Cerebellar cortex (tissue), 1 donor: Measurements from ENCODE around the gene HDAC5.
"Not testable (repeated sequence)": the region's sequence is repeated elsewhere in the genome, so short reads cannot be mapped to it uniquely, and the experiment has no call there.

Experiments
- DNase-seq: peaks from one replicate; pipeline ENCODE4 v3.0.0-alpha.2; 2015; ENCODE audit warnings: low spot score

HDAC5 gene

DNA sequence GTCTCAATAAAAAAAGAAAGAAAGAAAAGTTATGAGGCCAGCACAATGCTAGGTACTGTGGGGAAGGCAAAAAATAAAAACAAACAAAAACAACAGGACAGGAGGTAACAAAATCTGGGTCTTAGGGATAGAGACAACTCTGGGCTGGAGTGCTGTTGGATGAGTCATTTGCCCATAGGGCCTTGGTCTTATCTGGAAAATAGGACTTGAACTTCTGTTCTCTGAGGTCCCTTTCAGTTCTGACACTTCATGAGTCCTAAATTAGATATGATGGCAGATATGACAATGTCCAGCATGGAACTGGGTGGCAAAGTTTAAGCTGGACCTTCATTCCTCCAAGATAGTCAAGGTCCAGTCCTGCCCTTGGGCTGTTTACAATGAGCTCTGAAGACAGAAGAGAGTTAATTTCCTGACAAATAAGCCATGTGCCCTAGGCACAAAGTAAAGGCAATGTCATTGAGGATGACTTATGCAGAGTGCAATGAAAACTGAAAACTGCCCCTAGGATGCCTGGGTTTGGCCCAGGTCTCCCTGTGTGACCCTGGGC lies 8.9 kb upstream of the HDAC5 start:
- DNase-seq, result no peak

DNA sequence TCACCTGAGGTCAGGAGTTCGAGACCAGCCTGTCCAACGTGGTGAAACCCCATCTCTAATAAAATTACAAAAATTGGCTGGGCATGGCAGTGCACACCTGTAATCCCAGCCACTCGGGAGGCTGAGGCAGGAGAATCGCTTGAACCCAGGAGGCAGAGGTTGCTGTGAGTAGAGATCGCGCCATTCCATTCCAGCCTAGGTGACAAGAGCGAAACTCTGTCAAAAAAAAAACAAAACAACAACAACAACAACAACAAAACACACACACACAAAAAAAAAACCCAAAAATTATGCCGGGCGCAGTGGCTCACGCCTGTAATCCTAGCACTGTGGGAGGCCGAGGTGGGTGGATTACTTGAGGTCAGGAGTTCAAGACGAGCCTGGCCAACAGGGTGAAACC lies 7.9 kb upstream of the HDAC5 start:
- not testable (repeated sequence) for DNase-seq

DNA sequence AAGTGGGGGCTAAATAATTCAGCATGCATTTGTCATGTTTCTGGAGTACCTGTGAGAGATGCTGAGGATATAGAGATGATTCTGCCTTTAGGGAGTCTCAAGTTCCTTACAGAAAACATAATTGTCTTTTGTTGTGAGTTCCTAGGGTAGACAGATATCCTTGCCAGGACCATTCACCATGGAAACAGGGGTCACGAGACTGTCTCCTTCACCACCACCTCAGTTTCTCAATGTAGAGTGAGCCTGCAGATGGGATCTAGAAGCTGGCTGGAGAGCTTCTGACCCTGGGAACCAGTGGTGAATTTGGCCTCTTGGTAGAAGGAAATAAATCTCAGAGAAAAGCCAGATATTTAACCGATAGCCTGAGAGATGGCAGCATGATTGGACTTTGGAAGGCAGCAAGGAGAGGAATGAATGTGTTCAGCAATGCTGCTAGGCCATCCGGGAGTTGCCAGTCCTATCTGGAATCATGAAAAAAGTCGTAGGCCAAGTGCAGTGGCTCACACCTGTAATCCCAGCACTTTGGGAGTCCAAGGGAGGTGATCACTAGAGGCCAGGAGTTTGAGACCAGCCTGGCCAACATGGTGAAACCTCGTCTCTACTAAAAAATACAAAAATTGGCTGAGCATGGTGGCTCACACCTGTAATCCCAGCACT lies 7.4 kb upstream of the HDAC5 start:
- DNase-seq, result no peak

DNA sequence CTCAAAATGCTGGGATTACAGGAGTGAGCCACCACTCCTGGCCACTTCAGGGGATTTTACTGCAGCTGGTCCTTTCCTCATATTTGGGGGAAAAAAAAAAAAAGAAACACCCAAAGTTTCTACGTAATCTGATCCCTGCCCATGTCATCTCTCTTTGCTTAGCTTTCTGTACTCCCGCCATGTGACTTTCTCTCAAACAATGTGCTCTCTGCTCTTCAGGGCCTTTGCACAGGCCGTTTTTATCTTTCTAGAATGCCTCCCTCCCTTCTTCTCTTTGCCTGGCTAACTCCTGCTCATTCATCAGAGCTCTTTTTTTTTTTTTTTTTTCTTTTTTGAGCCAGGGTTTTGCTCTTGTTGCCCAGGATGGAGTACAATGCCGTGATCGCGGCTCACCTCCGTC lies 4.9 kb upstream of the HDAC5 start:
- no peak for DNase-seq

DNA sequence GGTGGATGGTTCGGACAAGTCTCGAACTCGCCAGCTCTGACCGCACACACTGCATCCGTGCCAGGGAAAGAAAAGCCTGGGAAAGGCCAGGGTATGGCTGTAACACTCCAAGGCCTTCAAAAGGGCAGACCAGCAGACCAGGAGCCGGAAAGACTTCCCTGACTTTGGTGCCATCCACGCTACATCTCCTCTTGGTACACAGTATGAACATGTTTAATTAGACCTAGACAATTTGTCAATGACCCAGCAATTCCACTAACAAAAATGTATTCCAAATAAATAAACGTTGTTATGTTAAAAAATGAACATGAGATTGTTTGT lies 637 bp upstream of the HDAC5 start:
- DNase-seq, result no peak

DNA sequence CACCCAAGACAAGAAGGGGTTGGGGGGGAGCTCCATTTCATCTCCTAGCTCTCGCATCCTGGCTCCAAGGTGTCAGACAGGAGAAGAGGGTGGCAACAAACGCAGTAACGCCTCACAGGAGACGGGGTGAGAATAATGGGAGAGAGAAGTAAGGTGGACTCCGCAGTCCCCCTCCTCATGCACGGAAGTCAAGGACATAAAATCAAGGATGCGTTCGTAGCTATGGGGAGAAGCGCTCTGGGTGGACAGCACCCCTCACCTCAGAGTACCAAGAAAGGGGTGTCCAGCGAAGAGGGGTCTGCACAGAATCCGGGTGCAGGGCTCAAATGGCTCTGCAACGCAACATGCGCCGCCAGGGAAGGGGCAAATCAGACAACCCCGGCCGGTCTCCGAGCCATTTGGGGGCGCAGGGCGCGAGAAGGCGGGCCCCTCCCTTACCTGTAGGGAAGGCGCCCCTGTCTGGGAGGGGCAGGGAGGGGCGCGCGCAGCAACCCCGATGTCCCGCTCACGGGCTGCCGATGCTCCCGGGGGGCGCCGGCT lies 555 bp downstream of the HDAC5 start:
- DNase-seq, result no peak

DNA sequence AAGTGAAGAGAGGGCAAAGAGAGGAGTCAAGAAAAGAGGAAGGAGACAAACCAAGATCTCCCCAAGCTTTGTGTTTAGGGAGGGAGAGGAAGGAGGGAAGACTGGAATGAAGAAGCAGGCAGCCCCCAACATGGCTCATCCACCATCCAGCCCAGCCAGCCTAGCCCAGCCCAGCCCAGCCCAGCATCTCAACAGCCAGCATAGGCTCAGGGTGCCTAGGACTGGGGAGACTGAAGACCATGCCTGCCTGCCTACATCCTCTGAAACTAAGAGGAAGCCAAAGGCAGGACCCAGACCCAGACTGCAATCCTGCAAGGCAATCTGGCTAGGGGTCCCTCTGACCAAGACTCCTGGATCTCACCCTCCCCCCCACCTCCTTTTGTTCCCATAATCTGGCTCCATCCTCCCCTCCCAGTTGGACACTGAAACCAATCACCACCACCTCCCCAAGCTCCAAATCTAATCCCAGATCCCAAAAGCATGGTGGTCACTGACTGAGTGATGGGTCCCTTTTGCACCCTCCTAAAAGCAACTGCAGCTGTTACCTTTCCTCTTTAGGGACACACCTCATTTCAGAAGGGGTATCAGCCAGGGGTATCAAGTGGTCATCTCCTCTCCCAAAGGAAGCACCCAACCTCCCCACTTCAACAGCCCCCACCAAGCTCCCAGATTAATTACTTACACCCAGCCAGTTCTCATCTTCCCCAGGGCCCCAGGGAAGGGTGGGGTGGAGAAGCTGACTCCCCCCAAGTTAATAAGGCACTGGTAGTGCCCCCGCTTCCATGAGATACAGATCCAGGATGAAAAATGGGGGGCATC lies 1.2 kb downstream of the HDAC5 start:
- no peak for DNase-seq

DNA sequence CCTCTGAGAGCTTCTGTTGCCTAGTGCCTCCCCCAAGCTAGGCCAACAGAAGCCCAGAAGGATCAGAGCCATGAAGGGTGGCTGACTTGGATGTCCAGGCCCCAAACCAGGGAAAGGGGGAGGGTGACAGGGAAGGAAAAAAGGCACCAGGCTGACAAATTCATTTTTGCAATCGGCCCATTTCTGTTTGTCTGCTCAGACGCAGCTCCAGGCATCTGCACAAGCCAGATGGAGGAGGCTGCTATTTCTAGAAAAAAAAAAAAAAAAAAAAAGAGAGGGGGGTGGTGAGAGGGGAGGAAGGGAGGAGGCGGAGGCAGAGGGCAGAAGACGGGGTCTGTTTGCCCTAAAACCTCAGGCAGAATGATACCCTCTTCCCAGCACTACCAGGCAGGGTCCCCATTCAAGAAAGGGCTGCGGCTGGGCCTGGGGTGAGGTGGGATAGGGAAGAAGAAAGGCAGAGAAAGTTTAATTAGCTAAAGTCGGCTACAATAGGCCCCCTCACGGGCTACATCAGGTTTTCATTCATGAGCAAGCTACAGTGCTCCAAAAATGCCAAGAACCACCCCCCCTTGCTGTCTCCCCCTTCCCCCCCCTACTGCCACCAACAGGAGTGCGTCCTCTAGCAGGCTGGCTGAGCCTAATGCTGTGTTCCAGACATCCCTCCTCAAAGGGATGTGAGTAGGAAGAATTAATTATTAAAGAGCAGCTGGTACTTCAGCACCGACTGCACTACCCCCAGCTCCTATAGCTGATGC lies 2.4 kb downstream of the HDAC5 start:
- no peak for DNase-seq

DNA sequence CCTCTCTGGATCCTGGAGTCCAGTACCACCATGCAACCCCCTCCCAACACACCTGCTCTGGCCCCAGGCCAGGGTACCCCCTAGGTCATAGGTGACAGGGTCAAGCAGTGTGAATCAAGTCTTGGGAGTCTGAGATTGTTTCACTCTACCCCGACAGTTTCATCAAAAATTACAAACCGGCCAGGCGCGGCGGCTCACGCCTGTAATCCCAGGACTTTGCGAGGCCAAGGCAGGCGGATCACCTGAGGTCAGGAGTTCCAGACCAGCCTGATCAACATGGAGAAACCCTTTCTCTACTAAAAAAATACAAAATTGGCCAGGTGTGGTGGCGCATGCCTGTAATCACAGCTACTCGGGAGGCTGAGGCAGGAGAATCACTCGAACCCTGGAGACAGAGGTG lies 3.2 kb downstream of the HDAC5 start:
- DNase-seq, result not testable (repeated sequence)

DNA sequence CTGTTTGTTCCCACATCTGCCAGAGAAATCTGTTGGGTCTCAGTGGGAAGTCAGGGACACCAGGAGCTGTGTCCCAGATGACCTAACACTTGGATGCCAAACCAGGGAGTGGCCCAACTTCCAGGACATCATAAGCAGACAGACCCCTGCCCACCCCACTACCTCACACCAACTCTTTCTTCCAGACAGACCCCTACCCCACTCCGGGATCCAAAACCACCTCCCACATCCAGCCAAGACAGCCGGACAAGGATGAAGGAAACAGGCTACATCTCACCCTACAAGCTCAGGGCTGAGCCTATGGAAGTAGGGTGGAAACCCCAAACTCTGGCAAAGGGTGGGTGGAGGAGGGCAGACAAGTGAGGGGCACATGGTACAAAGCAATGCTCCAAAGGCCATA lies 3.6 kb downstream of the HDAC5 start:
- no peak for DNase-seq

DNA sequence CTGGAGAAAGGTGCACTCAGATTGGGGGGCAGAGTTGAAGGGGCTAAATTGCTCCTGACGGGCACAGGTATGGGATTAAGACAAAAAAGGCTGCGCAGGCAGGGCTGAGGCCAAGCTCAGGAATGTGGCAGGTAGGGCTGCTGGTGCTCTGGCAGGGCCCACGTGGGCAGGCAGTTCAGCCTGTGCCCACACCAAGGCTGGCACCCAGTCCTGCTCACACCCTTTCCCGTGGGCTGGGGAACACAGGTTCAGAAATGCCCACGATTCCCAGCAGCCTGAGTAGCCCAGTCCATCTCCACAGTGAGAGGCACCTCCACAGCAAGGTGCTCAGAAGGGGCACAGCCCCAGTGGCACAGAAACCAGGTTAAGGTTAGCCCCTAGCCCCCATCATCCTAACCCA lies 4.4 kb downstream of the HDAC5 start:
- DNase-seq, result no peak

DNA sequence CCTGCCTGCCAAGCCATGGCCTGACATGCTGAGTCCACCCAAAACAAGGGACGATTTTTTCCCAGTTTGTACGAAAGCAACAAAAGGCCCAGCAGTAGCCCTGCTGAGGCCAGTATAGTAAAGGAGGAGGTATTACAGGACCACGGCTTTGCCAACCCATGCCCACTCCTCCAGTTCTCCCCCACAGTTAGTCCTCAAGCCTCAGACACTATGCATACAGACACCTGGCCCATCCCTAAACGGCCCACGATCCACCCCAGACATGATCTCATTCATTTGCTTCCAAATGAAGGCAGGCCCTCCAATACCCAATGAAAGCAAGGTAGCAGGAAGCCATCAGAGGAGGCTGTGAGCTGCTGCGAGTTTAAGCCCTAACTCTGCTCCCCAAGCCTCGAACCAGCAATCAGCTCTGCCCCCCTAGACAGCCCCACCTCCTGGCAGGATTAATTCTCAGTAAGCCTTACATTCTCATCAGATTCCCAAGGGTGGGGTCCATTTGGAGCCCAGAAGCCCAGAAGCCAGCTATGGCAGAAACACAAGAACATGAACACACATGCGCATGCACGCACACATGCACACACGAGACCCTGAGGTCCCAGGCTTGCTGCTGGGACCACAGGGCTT lies 4.9 kb downstream of the HDAC5 start:
- DNase-seq, result no peak

DNA sequence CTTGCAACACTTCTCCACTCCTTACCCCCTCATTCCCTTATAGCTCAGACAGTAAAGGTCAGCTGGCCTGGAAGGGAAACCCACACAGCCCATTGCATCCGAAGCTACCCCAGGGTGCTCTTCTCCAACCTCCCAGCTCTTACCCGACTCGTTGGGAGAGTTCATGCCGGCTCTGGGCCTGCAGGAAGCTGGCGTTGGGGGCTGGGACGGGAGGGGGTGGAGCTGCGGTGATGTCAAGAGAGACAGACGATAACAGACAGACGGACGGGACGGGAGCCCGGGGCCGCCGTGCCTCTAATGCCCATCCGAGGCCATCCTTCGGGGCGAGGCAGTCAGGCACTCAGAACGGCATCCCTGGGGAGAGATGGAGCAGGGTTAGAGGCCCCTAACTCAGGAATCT lies 6.1 kb downstream of the HDAC5 start:
- DNase-seq, result no peak

DNA sequence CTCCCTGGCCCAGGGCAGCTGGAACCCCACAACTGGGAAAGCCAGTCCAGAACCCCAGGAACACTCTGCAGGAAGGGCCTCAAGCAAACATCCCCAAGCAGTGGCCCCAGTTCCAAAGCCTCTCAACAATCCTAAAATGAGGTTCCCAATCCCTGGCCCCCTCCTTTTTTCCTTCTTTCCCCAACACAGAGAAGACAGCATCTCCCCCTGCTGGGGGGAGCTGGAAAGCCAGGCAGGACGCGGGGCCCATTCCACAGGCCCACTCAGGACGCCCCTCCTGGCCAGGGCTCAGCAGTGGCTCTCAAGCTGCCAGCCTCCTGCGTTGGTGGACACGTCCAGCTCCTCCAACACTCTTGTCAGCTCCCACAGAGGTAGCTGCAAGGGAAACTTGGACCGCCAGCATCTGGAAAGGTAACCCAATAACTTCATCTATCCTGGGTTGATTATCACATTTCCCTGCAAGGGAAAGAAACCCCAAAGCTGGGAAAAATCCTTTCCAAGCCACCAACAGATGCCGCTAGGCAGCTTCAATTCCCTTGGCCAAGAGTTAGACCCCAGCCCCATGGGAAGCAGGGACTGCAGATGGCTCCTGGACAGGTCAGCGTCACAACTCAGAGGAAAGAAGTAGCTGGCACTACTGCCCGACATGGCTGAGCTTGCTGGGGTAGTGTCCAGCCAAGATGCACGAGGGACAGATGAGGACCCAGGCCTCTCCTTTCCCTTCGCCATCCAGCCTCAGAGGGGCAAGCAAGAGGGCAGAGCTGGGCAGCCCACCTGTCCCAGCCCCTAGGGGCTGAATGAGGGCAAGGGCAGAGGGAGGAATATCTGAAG lies 7.6 kb downstream of the HDAC5 start:
- no peak for DNase-seq

DNA sequence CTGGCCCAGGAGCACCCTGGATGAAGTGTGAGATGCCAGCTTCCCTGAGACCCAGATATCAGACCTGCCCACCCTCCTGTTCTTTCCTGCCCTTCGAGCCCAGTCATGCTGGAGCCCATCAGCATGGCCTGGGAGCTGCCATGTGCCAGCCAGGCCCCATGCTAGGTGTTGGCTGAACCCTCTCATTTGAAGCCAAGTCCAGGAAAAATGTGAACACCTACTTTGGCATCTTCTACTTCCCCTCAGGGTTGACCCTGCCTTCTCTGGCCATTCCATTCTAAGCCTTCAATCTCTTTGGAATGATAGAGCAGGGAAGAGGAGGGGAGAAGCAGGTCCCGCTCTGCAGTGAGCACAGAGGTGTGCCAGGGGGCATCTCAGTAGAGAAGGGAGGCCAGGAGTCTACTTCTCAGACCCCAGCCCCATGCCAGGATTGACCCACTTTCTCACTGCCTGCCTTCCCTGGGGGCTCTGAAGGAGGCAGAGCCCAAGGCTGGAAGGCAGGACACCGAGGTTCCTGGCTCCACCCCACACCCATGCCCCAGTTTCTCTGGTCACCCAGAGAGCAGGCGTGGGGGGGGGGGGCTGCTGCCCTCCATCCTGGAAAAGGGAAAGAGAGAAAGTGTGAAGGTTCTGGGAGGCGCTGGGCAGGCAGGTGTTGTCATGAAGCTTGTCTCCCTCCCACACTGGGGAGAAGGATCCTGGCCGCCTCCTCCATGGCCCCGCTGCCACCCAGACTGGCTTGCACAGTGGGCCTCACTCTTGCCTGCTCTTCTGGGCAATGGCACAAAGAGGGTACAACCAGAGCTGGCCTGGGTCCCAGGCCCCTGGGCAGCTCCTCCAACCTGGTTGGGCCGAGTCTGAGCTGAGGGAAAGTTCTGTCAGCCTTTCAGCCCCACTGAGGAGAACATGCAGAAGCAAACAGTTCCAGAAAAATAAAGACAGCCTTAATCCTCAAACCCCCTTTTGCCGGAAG lies 9.3 kb downstream of the HDAC5 start:
- peak; percentile 59 for DNase-seq

DNA sequence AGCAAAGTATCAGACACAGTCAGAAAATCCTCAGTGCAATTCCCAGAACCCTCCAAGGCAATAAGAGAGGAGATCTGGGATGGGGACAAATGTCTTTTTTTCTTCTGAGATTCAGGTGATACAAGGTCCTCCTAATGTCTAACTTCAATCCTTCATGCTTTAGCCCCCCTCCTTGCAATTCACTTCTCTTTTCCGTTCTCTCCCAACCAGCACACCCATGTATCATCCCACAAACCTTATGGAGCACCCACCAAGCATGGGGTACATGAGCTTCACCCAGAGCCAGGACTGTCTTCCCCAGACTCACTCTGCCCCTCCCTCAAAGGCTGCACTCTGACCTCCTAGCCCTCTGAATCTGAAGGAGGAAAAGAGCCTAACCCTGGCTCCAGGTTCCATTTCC lies 10.1 kb downstream of the HDAC5 start:
- no peak for DNase-seq

DNA sequence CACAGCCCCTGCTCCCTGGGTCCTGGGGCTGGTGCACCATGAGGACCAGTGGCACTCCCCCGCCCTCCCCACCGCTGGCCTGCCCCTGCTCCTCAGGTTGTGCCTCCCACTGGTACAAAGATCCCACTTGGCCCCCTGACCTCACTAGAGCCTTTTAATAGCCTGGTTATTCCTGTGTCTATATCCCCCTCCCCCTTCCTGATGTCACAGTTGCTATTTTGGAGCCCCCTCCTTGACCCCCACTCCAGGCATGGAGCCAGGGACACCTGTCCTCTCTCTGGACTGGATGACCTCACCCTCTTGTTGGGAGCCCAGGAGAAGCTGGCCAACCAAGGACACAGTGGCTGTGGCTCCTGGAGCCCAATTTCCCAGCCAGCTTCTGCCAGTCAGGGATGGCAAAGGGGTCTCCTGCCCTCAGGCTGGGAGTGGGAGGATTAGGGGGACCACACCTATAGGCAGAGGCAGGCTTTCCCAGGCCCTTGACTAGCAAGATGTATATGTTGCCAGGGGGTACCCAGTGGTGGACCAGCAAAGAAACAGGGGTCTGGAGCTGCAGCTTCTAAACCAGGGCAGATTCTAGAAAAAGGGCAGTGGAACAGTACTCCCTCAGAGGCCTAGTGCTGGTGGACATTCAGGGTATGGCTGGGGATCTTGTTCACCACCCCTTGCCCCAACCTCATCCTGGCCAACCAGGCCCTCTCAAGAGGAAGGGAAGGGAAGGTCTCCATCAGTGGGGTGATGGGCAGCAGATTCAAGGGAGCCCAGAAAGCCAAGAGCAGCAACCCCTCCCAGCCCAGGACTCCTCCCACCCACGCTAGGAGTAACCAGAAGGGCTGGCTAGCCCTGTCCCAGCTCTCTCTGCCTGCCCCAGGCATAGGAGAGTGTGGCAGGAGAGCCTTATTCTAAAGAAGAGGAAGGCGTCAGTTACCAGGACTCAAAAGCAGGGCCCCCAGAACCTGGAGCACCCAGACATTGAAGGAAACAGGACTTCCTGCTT lies 10.9 kb downstream of the HDAC5 start:
- DNase-seq, result no peak

DNA sequence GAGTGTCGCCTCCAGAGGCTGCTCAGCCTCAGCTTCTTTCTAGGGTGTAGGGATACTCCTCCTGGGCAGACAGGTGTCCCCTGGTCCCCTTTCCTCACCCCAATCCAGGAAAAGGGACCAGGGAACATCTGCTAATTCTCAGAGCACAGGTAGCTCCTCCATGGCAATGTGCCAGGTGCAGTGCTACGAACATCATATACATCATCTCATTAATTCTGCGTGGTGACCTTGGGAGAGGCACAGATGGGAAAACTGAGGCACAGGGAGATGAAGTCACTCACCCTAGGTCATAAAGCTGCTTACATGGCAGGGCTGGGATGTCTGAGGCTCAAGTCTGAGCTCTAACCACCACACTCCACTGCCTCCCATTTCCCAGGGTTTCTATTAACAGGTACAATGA lies 11.7 kb downstream of the HDAC5 start:
- no peak for DNase-seq
